B cell (primary cell): ENCODE data around the gene ATP6V1F. TPM values are rescaled to one million over a fixed set of nuclear protein-coding genes. Genes with fewer than 3 reads are reported as not detected.

Experiments used
- ATAC-seq: fragments of 200-7000 bp; cut with Tn5 transposase; one replicate; pipeline ENCODE4 v1.10.0; 2021; ENCODE audit warnings: low read depth, mild to moderate bottlenecking, moderate number of reproducible peaks, moderate library complexity
- CTCF ChIA-PET: fragments of 350-600 bp; sonication (Branson Sonifier 250); formaldehyde crosslinking; loops from one replicate; lab custom pipeline; 2021; ENCODE audit warnings: antibody characterized with exemption, inconsistent platforms; lab: Charles Lee
- POLR2A ChIA-PET: fragments of 350-600 bp; sonication (Branson Sonifier 250); formaldehyde crosslinking; loops from one replicate; lab custom pipeline; 2021; ENCODE audit warnings: antibody characterized with exemption; lab: Charles Lee
- DNase-seq: peaks from one replicate; pipeline ENCODE4 v3.0.0; 2013
- H2AFZ ChIP-seq: 2 replicates; pipeline ENCODE4 v1.6.1; 2012; ENCODE audit warnings: mild to moderate bottlenecking, low read depth, low read length; ENCODE audit not compliant: insufficient read depth, poor library complexity, severe bottlenecking
- H3K27ac ChIP-seq, 2 donors: 1 replicate in 1 of 2; 2 replicates in 1 of 2; pipeline ENCODE4 v1.5.1; 2012 to 2013; ENCODE audit warnings: low read length in 2 of 2, mild to moderate bottlenecking in 2 of 2, moderate library complexity in 1 of 2
- H3K27me3 ChIP-seq, 4 experiments: fragments of 200-600 bp in 1 of 4; sonication (generic) in 1 of 4; replicated peaks in 1 of 4; 1 replicate in 2 of 4; 2 replicates in 2 of 4; pipeline versions ENCODE4 v1.6.1 to v1.7.0; 2013 to 2016; ENCODE audit warnings: low read length in 3 of 4, mild to moderate bottlenecking in 2 of 4, mixed read lengths in 1 of 4, moderate library complexity in 1 of 4; ENCODE audit not compliant: insufficient read depth in 4 of 4, control insufficient read depth in 3 of 4; ENCODE audit errors: control extremely low read depth in 1 of 4
- H3K36me3 ChIP-seq, 2 experiments: replicated peaks in 1 of 2; 1 replicate in 1 of 2; 2 replicates in 1 of 2; pipeline versions ENCODE4 v1.6.1 to v1.7.1; 2013; ENCODE audit warnings: low read length in 1 of 2; ENCODE audit not compliant: insufficient read depth in 2 of 2, control insufficient read depth in 1 of 2; ENCODE audit errors: control extremely low read depth in 1 of 2, extremely low read depth in 1 of 2
- H3K4me1 ChIP-seq, 2 donors: fragments of 200-600 bp in 1 of 2; sonication (generic) in 1 of 2; 1 replicate in 1 of 2; 2 replicates in 1 of 2; pipeline versions ENCODE4 v1.5.1 to v1.6.1; 2013 to 2017; ENCODE audit warnings: low read length in 2 of 2; ENCODE audit not compliant: control insufficient read depth in 2 of 2, insufficient read depth in 2 of 2
- H3K4me2 ChIP-seq: replicated peaks from 2 replicates; pipeline ENCODE3; 2012; ENCODE audit warnings: mild to moderate bottlenecking, low read depth, low read length; ENCODE audit not compliant: poor library complexity, severe bottlenecking
- H3K4me3 ChIP-seq, 5 experiments: fragments of 200-600 bp in 1 of 5; sonication (generic) in 1 of 5; 1 replicate in 3 of 5; 2 replicates in 2 of 5; pipeline versions ENCODE4 v1.5.1 to v1.7.0; 2011 to 2016; ENCODE audit warnings: low read length in 4 of 5, mild to moderate bottlenecking in 4 of 5, low read depth in 2 of 5, control low read depth in 1 of 5, moderate library complexity in 1 of 5; ENCODE audit not compliant: insufficient read depth in 1 of 5; ENCODE audit errors: control extremely low read depth in 1 of 5, extremely low read depth in 1 of 5
- H3K79me2 ChIP-seq: fragments of 200-600 bp; sonication (generic); one replicate; pipeline ENCODE4 v1.6.0; 2016; ENCODE audit warnings: low read length; ENCODE audit not compliant: control insufficient read depth, insufficient read depth
- H3K9ac ChIP-seq: fragments of 200-600 bp; sonication (generic); 2 replicates; pipeline ENCODE4 v1.6.1; 2017; ENCODE audit warnings: mild to moderate bottlenecking, low read length, moderate library complexity
- H3K9me3 ChIP-seq, 3 donors: one replicate each; pipeline versions ENCODE4 v1.6.1 to v1.7.1; 2013; ENCODE audit warnings: low read length in 2 of 3; ENCODE audit not compliant: control insufficient read depth in 2 of 3, insufficient read depth in 1 of 3; ENCODE audit errors: control extremely low read depth in 1 of 3
- H4K20me1 ChIP-seq: 2 replicates; pipeline ENCODE4 v1.6.0; 2012; ENCODE audit warnings: mild to moderate bottlenecking, low read length; ENCODE audit not compliant: insufficient read depth, control insufficient read depth, poor library complexity, severe bottlenecking
- H3K27ac Mint-ChIP-seq: one replicate; pipeline ENCODE4 v1.8.0; 2021; ENCODE audit warnings: mixed read lengths
- H3K27me3 Mint-ChIP-seq: one replicate; pipeline ENCODE4 v1.8.0; 2021; ENCODE audit warnings: mixed read lengths
- H3K4me1 Mint-ChIP-seq: one replicate; pipeline ENCODE4 v1.8.0; 2021; ENCODE audit warnings: mixed read lengths
- H3K4me3 Mint-ChIP-seq: one replicate; pipeline ENCODE4 v1.8.0; 2021; ENCODE audit warnings: mixed read lengths
- H3K9me3 Mint-ChIP-seq: one replicate; pipeline ENCODE4 v1.8.0; 2022; ENCODE audit warnings: mixed read lengths; ENCODE audit not compliant: insufficient read depth
- EZH2 ChIP-seq: IDR thresholded peaks from 2 replicates; pipeline ENCODE4 v1.6.1; 2012; ENCODE audit warnings: borderline replicate concordance, low read depth, mild to moderate bottlenecking, moderate library complexity, low read length; ENCODE audit not compliant: insufficient read depth, poor library complexity, severe bottlenecking
- WGBS: methylation state at CpG from one replicate; pipeline ENCODE4 v1.1.5; 2013; ENCODE audit warnings: missing lambda C conversion rate; ENCODE audit not compliant: insufficient coverage; 5-methylcytosine and 5-hydroxymethylcytosine counted together
- intact Hi-C: fragments of 100-400 bp; cut with micrococcal nuclease; formaldehyde crosslinking; loops from one replicate; pipeline ENCODE4 v1.10.0; 2022
- polyA plus RNA-seq: library from polyadenylated mRNA; depleted of rRNA; stranded (reverse); fragments of >200 nt; gene quantifications from 2 replicates; pipeline ENCODE4 v1.2.3, GENCODE V29; 2012
- total RNA-seq, 2 donors: library from RNA; stranded (reverse); fragments of 120-200 nt in 1 of 2; gene quantifications; 1 replicate in 1 of 2; 2 replicates in 1 of 2; pipeline versions ENCODE4 v1.2.3 to v1.2.4, GENCODE V29; 2013 to 2022
- TF ChIP-seq, protein P1 (sequence below): fragments of 200-600 bp; IDR thresholded peaks from one replicate; pipeline ENCODE4 v1.8.0; 2022; ENCODE audit warnings: antibody characterized with exemption, mild to moderate bottlenecking

The ATP6V1F gene
- total and polyA plus RNA-seq, 2 donors (not counting 1 experiment from before 2014, with no cell fraction given): 81.7 to 198 TPM

DNA sequence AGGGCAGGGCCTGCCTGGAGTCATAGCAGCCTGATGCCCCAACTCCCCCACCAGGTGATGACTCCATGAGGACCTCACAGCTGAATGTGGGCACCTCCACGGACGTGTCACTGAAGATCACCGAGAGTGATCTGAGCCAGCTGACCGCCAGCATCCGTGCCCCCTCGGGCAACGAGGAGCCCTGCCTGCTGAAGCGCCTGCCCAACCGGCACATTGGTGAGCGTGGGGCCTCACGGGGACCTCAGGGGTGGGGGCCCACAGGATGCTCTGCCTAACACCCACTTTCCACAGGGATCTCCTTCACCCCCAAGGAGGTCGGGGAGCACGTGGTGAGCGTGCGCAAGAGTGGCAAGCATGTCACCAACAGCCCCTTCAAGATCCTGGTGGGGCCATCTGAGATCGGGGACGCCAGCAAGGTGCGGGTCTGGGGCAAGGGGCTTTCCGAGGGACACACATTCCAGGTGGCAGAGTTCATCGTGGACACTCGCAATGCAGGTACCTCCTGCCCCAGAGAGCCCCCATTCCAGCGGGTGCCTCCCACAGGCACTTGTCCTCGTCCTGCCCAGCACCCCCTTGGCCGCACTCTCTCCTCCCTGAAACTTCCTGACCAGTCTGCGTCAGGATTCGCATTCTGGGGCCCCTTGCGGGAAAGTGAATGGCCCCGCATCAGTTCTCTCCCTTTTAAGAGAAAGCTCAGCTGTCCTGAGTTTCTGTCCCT is 10.0 kb upstream of the ATP6V1F start:
- Histone ChIP-seq H3K36me3 (no peaks in the 10 kb centered on the region), H4K20me1 (no peaks in the 10 kb centered on the region), H3K4me2 (no peak overlapping the region), H3K79me2 (no peaks in the 10 kb centered on the region), H2AFZ (no peak overlapping the region), H3K27ac (no peak overlapping the region), H3K9me3 (no peaks in the 10 kb centered on the region), H3K27me3 (no peaks in the 10 kb centered on the region), H3K4me1 (no peaks in the 10 kb centered on the region), H3K9ac (no peak overlapping the region), H3K4me3 (no peak overlapping the region)
- no peak overlapping the region for H3K4me3 Mint-ChIP-seq
- POLR2A ChIA-PET: no interaction called here
- 92% methylated on average over 26 of the region's 28 CpGs for WGBS
- no peak overlapping the region for H3K27ac Mint-ChIP-seq
- ATAC-seq: no peak
- no peak for DNase-seq
- intact Hi-C loops: no loop called here
- H3K4me1 Mint-ChIP-seq: no peaks in the 10 kb centered on the region
- no peaks in the 10 kb centered on the region for H3K27me3 Mint-ChIP-seq
- CTCF ChIA-PET: interaction anchor here (0.8 kb wide), 1 partner anchor 10 kb away, joined by 3 read pairs; the partner anchor contains the start of gene ATP6V1F
- TF ChIP-seq, protein P1, sequence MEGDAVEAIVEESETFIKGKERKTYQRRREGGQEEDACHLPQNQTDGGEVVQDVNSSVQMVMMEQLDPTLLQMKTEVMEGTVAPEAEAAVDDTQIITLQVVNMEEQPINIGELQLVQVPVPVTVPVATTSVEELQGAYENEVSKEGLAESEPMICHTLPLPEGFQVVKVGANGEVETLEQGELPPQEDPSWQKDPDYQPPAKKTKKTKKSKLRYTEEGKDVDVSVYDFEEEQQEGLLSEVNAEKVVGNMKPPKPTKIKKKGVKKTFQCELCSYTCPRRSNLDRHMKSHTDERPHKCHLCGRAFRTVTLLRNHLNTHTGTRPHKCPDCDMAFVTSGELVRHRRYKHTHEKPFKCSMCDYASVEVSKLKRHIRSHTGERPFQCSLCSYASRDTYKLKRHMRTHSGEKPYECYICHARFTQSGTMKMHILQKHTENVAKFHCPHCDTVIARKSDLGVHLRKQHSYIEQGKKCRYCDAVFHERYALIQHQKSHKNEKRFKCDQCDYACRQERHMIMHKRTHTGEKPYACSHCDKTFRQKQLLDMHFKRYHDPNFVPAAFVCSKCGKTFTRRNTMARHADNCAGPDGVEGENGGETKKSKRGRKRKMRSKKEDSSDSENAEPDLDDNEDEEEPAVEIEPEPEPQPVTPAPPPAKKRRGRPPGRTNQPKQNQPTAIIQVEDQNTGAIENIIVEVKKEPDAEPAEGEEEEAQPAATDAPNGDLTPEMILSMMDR: no peak
- TF ChIP-seq EZH2: no peak
- no peaks in the 10 kb centered on the region for H3K9me3 Mint-ChIP-seq

- H3K27me3 Mint-ChIP-seq: no peaks in the 10 kb centered on the region
- H3K9me3 Mint-ChIP-seq: no peaks in the 10 kb centered on the region
- no peaks in the 10 kb centered on the region for H4K20me1 ChIP-seq
- WGBS: 63% methylated on average over 20 of the region's 23 CpGs
- no peaks in the 10 kb centered on the region for H3K9me3 ChIP-seq
- no peak overlapping the region for H3K4me2 ChIP-seq
- no peak overlapping the region for H3K9ac ChIP-seq
- TF ChIP-seq, protein P1: no peak
- H3K79me2 ChIP-seq: no peaks in the 10 kb centered on the region
- H3K4me1 Mint-ChIP-seq: no peaks in the 10 kb centered on the region
- no peaks in the 10 kb centered on the region for H3K36me3 ChIP-seq
- DNase-seq (no peak), ATAC-seq (no peak)
- ChIA-PET POLR2A (no interaction called here), CTCF (no interaction called here)
- no peak overlapping the region for H3K4me3 Mint-ChIP-seq
- no peak overlapping the region for H3K4me3 ChIP-seq
- no peaks in the 10 kb centered on the region for H3K4me1 ChIP-seq
- H3K27ac Mint-ChIP-seq: no peak overlapping the region
- no peak overlapping the region for H3K27ac ChIP-seq
- no peak overlapping the region for H2AFZ ChIP-seq
- intact Hi-C loops: no loop called here
- no peaks in the 10 kb centered on the region for H3K27me3 ChIP-seq
Observed at GRCh38 chr7:128853799-128854198, 8.9 kb upstream of the ATP6V1F start.
